GM18868 (cell line): ENCODE results near the gene SCRT2.

Experiments used
- ATAC-seq: cut with Tn5 transposase; IDR thresholded peaks from one replicate; pipeline ENCODE4 v1.9.1; 2021; ENCODE audit warnings: mild to moderate bottlenecking, moderate library complexity; ENCODE audit not compliant: unreplicated experiment

Gene SCRT2

GRCh38 chr20:672963-673602 is 2.5 kb downstream of the SCRT2 start:
- no peak for ATAC-seq

- ATAC-seq, result no peak
Measured at GRCh38 chr20:671252-672030, 4.2 kb downstream of the SCRT2 start.

GRCh38 chr20:669573-669972 is 6.0 kb downstream of the SCRT2 start:
- ATAC-seq, result no peak

GRCh38 chr20:668638-669037 is 7.0 kb downstream of the SCRT2 start:
- no peak for ATAC-seq

- no peak for ATAC-seq
Measured at GRCh38 chr20:668050-668449, 7.6 kb downstream of the SCRT2 start.

GRCh38 chr20:667351-668034 is 8.1 kb downstream of the SCRT2 start:
- ATAC-seq, result no peak

DNA sequence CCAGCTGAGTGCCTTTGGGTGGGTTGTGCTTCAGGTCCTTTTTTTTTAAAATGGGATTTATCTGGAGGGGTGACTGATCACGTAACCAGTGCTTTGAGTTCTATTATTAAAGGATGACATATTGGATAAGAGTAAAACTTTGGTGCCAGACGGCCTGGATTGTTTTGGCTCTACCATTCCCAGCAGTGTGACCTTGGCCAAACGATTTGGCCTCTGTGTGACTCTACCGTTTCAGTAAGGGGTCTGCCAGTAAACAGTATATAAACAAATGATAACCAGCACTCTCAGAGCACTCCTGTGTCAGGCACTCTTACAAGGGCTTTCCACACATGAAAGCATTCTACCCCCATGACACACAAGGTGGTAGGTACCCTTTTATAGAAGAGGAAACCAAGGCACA is 8.7 kb downstream of the SCRT2 start:
- ATAC-seq, result no peak

GRCh38 chr20:665276-665675 is 10.3 kb downstream of the SCRT2 start:
- no peak for ATAC-seq

DNA sequence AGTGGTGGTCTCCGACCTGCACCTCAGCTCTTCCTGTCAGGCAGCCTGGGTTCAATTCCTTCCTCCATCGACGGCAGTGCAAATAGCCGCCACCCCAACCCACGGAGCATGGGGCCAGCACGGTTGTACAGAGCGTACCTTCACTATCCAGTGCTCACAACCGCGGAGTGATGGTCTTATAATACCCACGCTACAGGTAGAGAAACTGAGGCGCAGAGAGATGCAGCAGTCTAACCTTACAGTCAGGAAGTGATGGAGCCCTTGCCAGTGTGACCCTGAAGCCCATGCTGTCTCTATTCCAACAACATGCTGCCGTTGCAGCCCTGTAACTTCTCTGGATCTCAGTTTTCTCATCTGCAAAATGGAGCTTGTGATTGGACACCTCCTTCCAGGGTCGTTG is 11.0 kb downstream of the SCRT2 start:
- ATAC-seq, result no peak

GRCh38 chr20:664151-664550 is 11.5 kb downstream of the SCRT2 start:
- ATAC-seq, result no peak

DNA sequence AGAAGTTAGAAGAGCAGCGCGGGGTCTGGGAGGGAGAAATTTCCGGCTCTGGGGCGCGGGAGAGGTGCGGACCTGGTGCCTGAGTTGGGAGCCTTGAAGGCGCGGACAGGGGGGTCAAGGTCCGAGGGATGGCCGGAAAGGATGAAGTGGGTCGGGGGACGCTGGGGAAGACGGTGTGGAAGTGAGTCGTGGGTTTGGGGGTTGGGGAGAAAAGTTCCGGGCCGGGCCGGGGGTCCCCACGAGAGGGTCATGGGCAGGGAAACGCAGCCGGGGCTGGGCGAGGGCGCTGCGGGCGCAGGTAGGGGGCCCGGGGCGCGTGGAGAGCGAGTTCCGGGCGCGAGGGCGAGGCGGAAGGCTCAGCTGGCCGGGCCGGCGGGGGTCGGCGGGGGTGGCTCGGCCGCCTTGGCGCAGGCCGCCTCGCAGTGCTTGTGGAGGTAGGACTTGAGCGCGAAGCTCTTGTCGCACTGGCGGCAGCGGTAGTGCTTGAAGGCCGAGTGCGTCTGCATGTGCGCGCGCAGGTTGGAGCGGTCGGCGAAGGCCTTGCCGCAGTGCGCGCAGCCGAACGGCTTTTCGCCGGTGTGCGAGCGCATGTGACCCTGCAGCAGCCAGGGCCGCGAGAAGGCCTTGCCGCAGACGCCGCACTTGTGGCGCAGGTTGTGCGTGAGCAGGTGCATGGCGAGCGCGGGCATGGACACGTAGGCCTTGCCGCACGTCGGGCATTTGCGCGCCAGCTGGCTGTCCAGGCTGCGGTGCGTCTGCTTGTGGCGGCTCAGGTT is 12.1 kb downstream of the SCRT2 start:
- ATAC-seq, result no peak

DNA sequence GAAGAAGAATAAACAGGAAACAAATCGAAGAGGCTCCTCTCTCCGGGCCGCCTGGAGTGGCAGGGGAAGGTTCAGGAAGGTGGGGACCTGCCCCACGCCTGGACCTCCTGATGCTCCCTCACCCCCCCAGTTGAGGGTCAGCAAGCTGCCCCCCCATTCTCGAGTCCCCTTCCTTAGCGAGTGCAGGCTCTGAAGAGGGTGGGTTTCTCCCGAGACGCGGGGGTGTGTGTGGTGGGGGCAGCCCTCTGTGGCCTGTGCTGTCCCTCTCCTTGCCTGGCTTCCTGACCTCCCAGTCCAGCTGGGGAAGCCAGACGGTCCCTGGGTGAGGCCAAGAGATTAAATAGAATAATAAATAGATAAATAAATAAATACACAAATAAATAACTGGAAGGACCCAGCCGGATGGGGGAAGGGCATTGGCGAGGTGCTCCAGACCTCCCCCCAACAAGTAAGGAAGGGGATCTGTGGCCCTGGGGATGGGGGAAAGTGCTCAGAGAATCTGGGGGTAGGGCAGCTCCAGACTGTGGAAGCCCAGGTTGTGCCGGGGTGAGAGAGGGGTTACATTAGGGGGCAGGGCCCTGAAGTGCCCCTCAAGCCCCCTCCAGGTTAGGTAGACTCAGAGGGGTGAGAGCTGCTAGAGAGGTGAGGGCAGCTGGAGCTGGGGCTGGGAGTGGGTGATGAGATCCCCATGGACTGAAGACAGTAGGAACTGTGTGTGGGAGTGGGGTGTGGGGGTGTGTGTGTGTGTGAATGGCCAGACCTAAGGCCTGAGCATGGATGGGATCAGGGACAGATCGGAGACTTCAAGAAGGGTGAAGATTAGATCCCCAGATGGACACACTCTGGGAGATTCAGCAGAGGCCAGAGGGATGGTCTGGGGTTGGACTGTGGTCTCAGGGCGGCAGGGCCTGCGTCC is 13.1 kb downstream of the SCRT2 start:
- no peak for ATAC-seq

DNA sequence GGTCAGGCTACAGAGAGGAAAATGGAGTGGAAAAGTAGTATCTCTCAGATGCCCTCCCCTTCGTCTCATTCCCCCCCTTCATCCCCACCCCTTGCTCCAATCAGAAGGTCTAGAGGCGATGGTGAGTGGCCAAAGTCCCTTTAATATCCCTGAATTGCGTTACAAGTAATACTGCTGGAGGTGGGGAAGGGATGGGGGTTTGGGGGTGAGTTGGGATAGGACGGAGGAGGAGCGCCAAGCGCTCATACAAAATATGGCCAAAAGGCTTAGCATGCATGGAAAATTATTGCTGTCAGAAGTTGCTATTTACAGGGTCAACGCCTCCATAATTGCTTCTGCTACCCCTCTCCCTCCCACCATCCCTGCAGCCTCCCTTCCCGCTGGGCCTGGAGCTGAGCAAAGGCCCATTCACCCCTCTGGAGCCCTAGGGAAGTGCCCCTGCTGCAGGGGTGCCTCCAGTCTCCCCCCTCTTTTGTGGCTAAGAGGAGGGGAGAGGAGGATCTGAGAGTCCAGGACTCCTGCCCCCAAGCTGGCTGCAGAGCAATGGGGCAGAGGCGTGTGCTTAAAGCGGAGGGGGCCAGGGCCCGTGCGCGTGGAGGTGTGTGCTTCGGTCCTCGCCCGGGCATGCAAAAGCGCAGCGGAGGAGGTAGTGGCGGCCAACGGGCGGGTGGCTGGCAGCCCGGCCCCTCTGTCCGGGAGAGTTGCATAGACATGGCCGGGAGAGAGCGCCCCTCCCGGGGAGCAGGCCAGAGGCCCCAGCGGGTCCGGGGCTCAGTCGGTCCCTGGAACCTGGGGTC is 13.9 kb downstream of the SCRT2 start:
- no peak for ATAC-seq

DNA sequence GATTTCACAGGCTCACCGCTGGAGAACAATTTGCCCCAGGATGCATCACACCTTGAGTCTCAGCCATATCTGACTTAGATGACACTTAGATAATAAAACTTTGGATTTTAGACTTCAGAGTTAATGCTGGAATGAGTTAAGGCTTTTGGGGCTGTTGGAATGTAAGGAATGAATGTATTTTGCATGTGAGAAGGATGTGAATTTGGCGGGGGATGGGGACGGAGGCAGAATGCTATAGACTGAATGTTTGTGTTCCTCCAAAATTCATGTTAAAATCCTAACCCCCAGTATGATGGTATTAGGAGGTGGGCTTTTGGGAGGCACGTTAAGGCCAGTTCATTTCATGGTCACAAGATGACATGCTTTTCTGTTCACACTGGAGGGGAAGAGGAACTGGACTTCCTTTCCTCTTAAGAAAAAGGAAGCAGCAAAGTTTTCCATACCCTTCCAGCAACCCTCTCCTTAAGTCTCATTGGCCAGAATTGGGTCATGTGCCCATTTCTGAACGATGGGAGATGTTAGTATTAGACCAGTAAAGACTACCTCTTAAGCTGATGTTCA is 16.8 kb downstream of the SCRT2 start:
- no peak for ATAC-seq

DNA sequence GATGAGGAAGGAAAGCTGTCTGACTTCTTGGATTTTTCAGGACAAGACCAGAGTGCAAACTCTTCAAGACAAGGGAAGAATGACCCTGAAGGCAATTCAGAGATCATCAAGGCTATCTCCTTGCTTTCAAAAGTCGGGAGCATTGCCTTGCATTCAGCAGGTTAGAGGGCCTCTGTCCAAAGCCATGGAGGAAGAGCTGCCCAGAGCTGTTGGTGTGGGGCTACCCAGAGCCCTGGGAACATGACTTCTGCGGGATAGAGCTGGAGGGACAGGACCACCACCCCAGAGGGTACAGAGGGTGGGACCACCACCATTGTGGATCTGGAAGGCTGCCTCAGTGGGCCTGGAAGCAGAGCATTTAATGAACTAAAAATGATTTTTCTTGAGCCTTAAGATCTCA is 17.4 kb downstream of the SCRT2 start:
- ATAC-seq, result no peak

GRCh38 chr20:655726-656624 is 19.6 kb downstream of the SCRT2 start:
- ATAC-seq, result no peak

GRCh38 chr20:654417-654750 is 21.2 kb downstream of the SCRT2 start:
- ATAC-seq, result no peak
